Sigmoid colon (tissue), 4 donors: Measurements from ENCODE around the gene SMIM36.
"Not testable (repeated sequence)": the region's sequence is repeated elsewhere in the genome, so short reads cannot be mapped to it uniquely, and the experiment has no call there.

Source experiments
- EP300 ChIP-seq, 4 donors: sonication (generic); formaldehyde crosslinking; IDR thresholded peaks; one replicate each; pipeline ENCODE4 v1.6.1; 2017; ENCODE audit warnings: antibody characterized with exemption in 4 of 4
- TF ChIP-seq, protein P1 (sequence below), 4 experiments: fragments of 450-650 bp in 3 of 4; fragments of 200-600 bp in 1 of 4; IDR thresholded peaks; one replicate each; pipeline ENCODE4 v1.5.1; 2016 to 2019; ENCODE audit warnings: antibody characterized with exemption in 4 of 4, mild to moderate bottlenecking in 3 of 4, moderate library complexity in 2 of 4

DNA sequence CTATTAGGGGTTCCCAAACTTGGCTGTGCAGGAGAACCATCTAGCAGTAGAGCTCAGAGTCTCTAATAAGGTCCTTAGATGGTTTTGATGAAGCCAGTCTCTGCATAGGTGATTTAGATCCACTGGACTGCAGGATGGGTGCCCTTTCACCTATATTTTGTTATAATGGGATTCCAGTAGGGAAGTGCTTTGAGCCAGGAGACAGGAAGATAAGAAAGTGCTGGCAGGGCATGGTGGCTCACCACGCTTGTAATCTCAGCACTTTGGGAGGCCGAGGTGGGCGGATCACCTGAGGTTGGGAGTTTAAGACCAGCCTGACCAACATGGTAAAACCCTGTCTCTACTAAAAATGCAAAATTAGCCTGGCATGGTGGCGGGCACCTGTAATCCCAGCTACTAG is 45.5 kb downstream of the SMIM36 start:
- TF ChIP-seq, protein P1, sequence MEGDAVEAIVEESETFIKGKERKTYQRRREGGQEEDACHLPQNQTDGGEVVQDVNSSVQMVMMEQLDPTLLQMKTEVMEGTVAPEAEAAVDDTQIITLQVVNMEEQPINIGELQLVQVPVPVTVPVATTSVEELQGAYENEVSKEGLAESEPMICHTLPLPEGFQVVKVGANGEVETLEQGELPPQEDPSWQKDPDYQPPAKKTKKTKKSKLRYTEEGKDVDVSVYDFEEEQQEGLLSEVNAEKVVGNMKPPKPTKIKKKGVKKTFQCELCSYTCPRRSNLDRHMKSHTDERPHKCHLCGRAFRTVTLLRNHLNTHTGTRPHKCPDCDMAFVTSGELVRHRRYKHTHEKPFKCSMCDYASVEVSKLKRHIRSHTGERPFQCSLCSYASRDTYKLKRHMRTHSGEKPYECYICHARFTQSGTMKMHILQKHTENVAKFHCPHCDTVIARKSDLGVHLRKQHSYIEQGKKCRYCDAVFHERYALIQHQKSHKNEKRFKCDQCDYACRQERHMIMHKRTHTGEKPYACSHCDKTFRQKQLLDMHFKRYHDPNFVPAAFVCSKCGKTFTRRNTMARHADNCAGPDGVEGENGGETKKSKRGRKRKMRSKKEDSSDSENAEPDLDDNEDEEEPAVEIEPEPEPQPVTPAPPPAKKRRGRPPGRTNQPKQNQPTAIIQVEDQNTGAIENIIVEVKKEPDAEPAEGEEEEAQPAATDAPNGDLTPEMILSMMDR (IDR thresholded peaks at IDR 0.05): not testable (repeated sequence)
- TF ChIP-seq EP300 (IDR thresholded peaks at IDR 0.05): not testable (repeated sequence)
